HS-5 (cell line): ENCODE results near the gene FBN1.

Source experiments
- DNase-seq: peaks from one replicate; pipeline ENCODE4 v3.0.0-alpha.2; 2012; ENCODE audit warnings: low read depth

FBN1 gene

GRCh38 chr15:48553559-48553958, 92.0 kb downstream of the FBN1 start:
- DNase-seq, result peak; percentile 60

GRCh38 chr15:48550822-48551525, 94.5 kb downstream of the FBN1 start:
- no peak for DNase-seq

- no peak for DNase-seq
Observed at GRCh38 chr15:48548455-48548854, 97.1 kb downstream of the FBN1 start.

- no peak for DNase-seq
Observed at GRCh38 chr15:48547286-48547685, 98.2 kb downstream of the FBN1 start.

GRCh38 chr15:48546296-48546695, 99.2 kb downstream of the FBN1 start:
- no peak for DNase-seq

GRCh38 chr15:48544778-48545177, 100.7 kb downstream of the FBN1 start:
- DNase-seq, result no peak

- peak; percentile 64 for DNase-seq
Observed at GRCh38 chr15:48541341-48542278, 103.9 kb downstream of the FBN1 start.

- DNase-seq, result no peak
Observed at GRCh38 chr15:48540756-48541155, 104.8 kb downstream of the FBN1 start.

GRCh38 chr15:48538941-48539340, 106.6 kb downstream of the FBN1 start:
- DNase-seq, result no peak

- no peak for DNase-seq
Observed at GRCh38 chr15:48537271-48538113, 108.0 kb downstream of the FBN1 start.

GRCh38 chr15:48536681-48537091, 108.8 kb downstream of the FBN1 start:
- no peak for DNase-seq

GRCh38 chr15:48533982-48534381, 111.5 kb downstream of the FBN1 start:
- DNase-seq, result no peak

GRCh38 chr15:48532946-48533345, 112.6 kb downstream of the FBN1 start:
- DNase-seq, result no peak

- DNase-seq, result no peak
Observed at GRCh38 chr15:48530528-48530927, 115.0 kb downstream of the FBN1 start.

- DNase-seq, result no peak
Observed at GRCh38 chr15:48528921-48529320, 116.6 kb downstream of the FBN1 start.

- no peak for DNase-seq
Observed at GRCh38 chr15:48527517-48527916, 118.0 kb downstream of the FBN1 start.

- DNase-seq, result no peak
Observed at GRCh38 chr15:48522911-48523310, 122.6 kb downstream of the FBN1 start.

GRCh38 chr15:48522123-48522522, 123.4 kb downstream of the FBN1 start:
- DNase-seq, result no peak

- DNase-seq, result no peak
Observed at GRCh38 chr15:48520376-48521155, 124.9 kb downstream of the FBN1 start.

GRCh38 chr15:48516121-48516520, 129.4 kb downstream of the FBN1 start:
- DNase-seq, result no peak

- no peak for DNase-seq
Observed at GRCh38 chr15:48515500-48515899, 130.0 kb downstream of the FBN1 start.
